Measurements from ENCODE around the gene ATP11A.

- no peak for TF ChIP-seq SUZ12 (IDR thresholded peaks at IDR 0.05; ENCODE audit: extremely low read depth, insufficient read depth, insufficient read length)
- no peak for TF ChIP-seq ZNF274 (IDR thresholded peaks at IDR 0.05; ENCODE audit: low read depth, low read length)
- TF ChIP-seq YY1 (IDR thresholded peaks at IDR 0.05; ENCODE audit: insufficient read depth, insufficient read length) = no peak
Measured at GRCh38 chr13:112773601-112774447, 84.0 kb downstream of the ATP11A start.

All from NT2/D1 (cell line).